ENCODE results near the gene NR3C2. TPM values are rescaled to one million over a fixed set of nuclear protein-coding genes. Genes with fewer than 3 reads are reported as not detected.
A peak's percentile ranks its signal among the peaks of the same experiment; 100 is the strongest.

NR3C2 gene
- total RNA-seq, 1 donor, result 1.1 TPM

- no peak for DNase-seq (ENCODE audit: low read depth in 2 of 3, low spot score in 2 of 3)
Measured at GRCh38 chr4:148435654-148436406, 6.4 kb downstream of the NR3C2 start.

- peak in 1 of 3 donors; percentile 71 for DNase-seq (ENCODE audit: low read depth in 2 of 3, low spot score in 2 of 3)
Measured at GRCh38 chr4:148434075-148434773, 8.0 kb downstream of the NR3C2 start.

GRCh38 chr4:148431401-148431800 lies 10.8 kb downstream of the NR3C2 start:
- no peak for DNase-seq (ENCODE audit: low read depth in 2 of 3, low spot score in 2 of 3)

- no peak for DNase-seq (ENCODE audit: low read depth in 2 of 3, low spot score in 2 of 3)
Measured at GRCh38 chr4:148430854-148431253, 11.4 kb downstream of the NR3C2 start.

DNA sequence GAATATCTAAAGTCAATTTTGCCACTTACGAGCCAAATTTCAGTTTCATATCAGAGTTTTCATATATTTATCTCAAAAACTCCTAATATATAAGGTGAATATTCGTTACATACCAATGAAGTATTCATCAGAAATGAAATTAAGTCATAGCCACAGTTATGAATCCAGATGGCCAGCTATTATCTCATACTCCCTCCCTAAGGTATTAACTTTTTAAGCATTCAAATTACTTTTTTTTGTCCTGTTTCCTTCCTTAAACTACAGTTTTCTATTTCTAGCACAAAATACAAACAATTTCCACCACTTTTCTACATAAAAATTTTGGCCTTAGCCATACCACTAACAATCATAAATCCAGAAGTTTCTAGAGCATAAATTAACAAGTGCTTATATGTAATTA lies 13.0 kb downstream of the NR3C2 start:
- DNase-seq (ENCODE audit: low read depth in 2 of 3, low spot score in 2 of 3), result no peak

GRCh38 chr4:148426643-148427042 lies 15.6 kb downstream of the NR3C2 start:
- no peak for DNase-seq (ENCODE audit: low read depth in 2 of 3, low spot score in 2 of 3)

GRCh38 chr4:148425327-148426110 lies 16.7 kb downstream of the NR3C2 start:
- DNase-seq (ENCODE audit: low read depth in 2 of 3, low spot score in 2 of 3), result peak in 1 of 3 donors; percentile 17

DNA sequence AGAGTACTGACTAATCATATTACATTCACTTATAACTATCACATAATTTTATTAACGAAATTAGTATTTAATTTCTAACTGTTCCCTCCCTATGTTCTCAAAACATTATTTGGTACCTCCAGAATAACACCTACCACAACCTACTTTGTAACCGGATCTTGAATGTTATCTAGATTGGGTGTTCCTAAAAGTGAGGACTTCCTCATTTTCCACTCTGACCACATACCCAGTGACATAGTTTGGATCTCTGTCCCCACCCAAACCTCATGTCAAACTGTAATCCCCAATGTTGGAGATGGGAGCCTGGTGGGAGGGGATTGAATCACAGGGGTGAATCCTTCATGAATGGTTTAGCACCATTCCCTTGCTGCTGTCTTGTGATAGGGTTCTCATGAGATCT lies 21.8 kb downstream of the NR3C2 start:
- peak in 1 of 3 donors; percentile 50 for DNase-seq (ENCODE audit: low read depth in 2 of 3, low spot score in 2 of 3)

DNA sequence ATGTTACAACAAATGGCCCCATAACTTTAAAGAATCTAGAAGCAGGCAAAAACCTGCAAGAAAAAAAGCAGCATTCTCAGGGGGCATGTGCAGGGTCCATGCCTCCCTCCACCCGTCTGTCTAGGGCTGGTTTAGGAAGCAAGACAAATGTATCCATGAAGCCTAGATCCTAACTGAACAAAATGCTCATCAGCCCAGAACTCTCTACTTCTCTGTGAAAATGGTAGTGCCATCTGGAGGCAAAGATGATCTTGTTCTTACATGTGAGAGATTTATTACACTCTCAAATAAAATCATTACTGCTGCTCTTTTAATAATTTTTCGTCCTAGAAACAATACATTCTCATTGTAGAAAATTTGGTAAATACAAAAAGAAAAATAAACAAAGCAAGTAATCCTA lies 26.7 kb downstream of the NR3C2 start:
- DNase-seq (ENCODE audit: low read depth in 2 of 3, low spot score in 2 of 3), result peak in 1 of 3 donors; percentile 36

DNA sequence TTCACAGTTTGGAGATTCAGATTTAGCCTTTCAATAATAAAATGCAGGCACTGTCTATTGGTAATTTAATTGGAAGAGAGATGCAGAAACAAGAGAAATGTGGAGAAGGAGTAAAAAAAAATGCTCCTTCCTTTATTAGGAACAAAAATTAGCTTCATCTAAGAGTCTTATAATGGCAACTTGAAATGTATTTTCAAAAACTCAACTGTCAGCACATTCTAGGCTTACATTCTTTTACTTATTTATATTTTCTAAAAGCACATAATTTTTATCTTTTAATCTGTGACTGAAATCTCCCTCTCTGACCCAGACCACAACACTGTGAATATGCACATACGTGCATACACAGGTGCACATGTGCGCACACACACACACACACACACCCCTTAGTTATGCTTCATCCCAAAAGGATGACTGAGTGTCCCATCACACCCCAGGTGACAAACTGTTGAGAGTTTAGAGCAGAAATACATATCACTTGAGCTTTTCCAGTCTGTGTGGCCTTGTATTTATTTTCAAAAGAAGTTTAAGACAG lies 29.7 kb downstream of the NR3C2 start:
- no peak for DNase-seq (ENCODE audit: low read depth in 2 of 3, low spot score in 2 of 3)

DNA sequence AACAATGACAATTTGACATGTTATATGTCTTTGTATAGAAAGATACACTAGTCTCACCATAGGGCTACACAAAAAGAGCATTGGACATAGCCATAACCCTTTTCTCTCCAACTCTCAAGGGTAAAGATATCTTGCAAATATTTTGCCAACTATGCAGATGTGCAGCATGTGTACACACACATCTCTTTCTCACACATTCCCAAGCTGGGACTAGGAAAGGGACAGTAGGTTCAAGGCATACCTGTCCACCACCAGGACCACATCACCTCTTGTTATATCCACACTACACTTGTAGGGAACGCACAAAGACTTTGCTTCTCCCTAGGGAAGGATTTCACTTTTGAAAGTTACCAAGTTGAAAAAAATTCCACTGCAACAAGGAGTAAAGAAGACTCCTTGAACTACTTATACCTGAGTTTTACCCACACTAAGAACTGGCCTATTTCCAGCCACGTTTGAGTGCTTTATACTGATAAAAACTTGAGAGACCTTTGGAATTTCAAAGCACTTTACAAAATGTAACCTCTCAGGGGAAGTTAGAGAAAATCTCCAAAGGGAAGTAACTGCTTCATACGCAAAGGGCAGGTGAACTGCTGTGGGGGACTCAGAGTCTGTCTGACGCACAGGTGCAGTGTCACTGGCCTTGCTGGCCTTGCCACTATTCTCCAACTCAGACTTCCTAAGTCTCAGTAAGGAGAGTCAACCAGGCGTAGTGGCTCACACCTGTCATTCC lies 36.9 kb downstream of the NR3C2 start:
- DNase-seq (ENCODE audit: low read depth in 2 of 3, low spot score in 2 of 3), result no peak

GRCh38 chr4:148398988-148399387 lies 43.2 kb downstream of the NR3C2 start:
- DNase-seq (ENCODE audit: low read depth in 2 of 3, low spot score in 2 of 3), result no peak

DNA sequence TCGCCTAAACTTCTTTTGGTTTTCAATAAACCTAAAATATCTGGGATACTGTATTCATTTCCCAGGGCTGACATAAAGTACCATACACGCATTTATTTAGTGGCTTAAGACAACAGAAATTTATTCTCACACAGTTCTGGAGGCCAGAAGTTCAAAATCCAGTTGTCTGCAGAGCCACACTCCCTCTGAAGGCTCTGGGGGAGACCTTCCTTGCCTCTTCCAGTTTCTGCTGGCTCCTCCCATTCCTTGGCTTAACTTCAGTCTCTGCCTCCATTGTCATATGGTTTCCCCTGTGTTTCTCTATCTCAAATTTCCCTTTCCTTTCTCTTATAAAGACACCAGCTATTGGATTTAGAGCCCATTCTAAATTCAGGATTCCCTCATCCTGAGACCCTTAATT lies 44.4 kb downstream of the NR3C2 start:
- DNase-seq (ENCODE audit: low read depth in 2 of 3, low spot score in 2 of 3), result no peak

GRCh38 chr4:148396986-148397673 lies 45.1 kb downstream of the NR3C2 start:
- no peak for DNase-seq (ENCODE audit: low read depth in 2 of 3, low spot score in 2 of 3)

DNA sequence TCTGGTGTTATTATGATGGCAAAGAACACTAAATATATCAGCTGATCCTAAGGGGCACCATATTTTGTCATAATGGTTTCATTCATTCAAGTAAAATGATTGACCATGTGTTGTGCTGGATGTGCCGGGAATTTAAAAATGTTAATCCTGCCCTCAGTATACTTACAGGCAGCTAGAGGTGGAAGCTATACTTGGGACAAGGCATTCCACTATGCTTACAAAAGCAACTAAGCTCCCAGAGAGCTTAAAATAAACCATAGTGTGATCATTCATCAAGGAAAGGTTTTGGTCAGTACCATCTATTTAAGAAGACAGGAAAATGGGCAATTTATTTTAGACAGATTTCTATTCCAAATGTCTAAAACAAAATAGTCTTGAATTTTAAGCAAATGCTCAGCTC lies 46.4 kb downstream of the NR3C2 start:
- DNase-seq (ENCODE audit: low read depth in 2 of 3, low spot score in 2 of 3), result no peak

- DNase-seq (ENCODE audit: low read depth in 2 of 3, low spot score in 2 of 3), result no peak
Measured at GRCh38 chr4:148391056-148391455, 51.2 kb downstream of the NR3C2 start.

GRCh38 chr4:148390311-148390710 lies 51.9 kb downstream of the NR3C2 start:
- no peak for DNase-seq (ENCODE audit: low read depth in 2 of 3, low spot score in 2 of 3)

DNA sequence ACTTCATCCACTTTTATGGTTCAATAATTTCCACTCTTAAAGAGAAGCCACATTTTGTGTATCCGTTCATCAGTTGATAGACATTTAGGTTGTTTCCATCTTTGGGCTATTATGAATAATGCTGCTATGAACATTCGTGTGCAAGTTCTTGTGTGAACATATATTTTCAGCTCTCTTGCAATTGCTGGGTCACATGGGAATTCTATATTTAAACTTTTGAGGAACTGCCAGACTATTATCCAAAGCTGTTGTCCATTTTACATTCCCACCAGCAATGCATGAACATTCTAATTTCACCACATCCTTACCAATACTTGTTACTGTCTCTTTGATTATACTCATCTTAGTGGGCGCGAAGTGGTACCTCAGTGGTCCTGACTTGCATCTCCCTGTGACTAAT lies 61.9 kb downstream of the NR3C2 start:
- DNase-seq (ENCODE audit: low read depth in 2 of 3, low spot score in 2 of 3), result no peak

DNA sequence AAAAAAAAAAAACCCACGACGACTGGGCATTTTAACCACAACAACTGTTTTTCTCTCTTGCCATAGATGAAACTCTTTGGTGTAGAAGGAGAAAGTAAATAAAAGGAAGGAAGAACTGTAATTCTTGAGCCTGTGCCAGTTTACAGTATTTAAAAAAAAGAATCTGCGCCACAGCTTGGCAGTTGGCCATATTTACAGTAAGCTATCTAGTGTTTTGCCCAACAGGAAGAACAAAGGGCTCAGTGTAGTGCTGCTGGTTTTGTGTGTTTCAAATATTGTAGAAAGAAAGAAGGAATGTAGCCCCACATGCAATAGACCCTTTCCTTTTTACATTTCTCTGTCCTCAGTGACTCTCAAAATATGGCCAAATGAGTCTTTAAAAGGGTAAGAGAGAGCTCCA lies 66.1 kb downstream of the NR3C2 start:
- DNase-seq (ENCODE audit: low read depth in 2 of 3, low spot score in 2 of 3), result peak; percentile 51 to 85 (median 66)

DNA sequence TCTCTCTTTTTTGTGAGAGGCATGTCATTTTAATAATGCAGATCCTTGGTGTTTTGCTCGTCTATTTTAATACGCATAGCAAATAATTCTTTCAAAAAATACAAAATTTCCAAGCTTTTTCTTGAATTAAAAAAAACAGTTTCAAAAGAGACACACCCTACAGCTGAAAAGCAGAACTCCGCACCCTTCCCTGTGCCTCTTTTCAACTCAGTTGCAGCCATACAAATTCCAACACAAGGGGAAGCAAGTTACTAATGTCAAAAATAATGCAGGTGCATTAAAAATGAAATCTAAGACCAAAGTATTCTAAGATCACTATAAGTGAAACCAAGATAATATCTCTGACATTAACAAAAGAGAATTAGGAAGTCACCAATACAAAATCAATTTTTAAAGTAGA lies 66.6 kb downstream of the NR3C2 start:
- peak in 2 of 3 donors; percentile 3 to 6 for DNase-seq (ENCODE audit: low read depth in 2 of 3, low spot score in 2 of 3)
